HepG2 (cell line): ENCODE results near the gene SPAG9. TPM values are rescaled to one million over a fixed set of nuclear protein-coding genes. Genes with fewer than 3 reads are reported as not detected.

Experiments
- ARNTL ChIP-seq: sonication (generic); formaldehyde crosslinking; IDR thresholded peaks from 2 replicates; pipeline ENCODE4 v1.4.0; 2020; ENCODE audit warnings: mild to moderate bottlenecking, missing genetic modification reagents
- CCDC6 ChIP-seq: sonication (generic); formaldehyde crosslinking; IDR thresholded peaks from 2 replicates; pipeline ENCODE4 v1.8.1; 2022; ENCODE audit warnings: mild to moderate bottlenecking, missing genetic modification reagents, moderate library complexity
- GMEB1 ChIP-seq: sonication (generic); formaldehyde crosslinking; IDR thresholded peaks from 2 replicates; pipeline ENCODE4 v1.5.1; 2020; ENCODE audit warnings: missing genetic modification reagents, mild to moderate bottlenecking, borderline replicate concordance
- GPBP1L1 ChIP-seq: sonication (generic); formaldehyde crosslinking; IDR thresholded peaks from 2 replicates; pipeline ENCODE4 v1.5.0; 2020; ENCODE audit warnings: mild to moderate bottlenecking, missing genetic modification reagents
- KIAA2018 ChIP-seq: sonication (generic); formaldehyde crosslinking; IDR thresholded peaks from 2 replicates; pipeline ENCODE4 v1.5.0; 2020; ENCODE audit warnings: mild to moderate bottlenecking, missing genetic modification reagents, borderline replicate concordance
- REPIN1 ChIP-seq: sonication (generic); formaldehyde crosslinking; IDR thresholded peaks from 2 replicates; pipeline ENCODE4 v1.8.0; 2022; ENCODE audit warnings: missing genetic modification reagents, low read depth, mild to moderate bottlenecking, borderline replicate concordance
- REST ChIP-seq, 2 experiments: IDR thresholded peaks; 2 replicates each; pipeline ENCODE4 v1.6.1; 2011 to 2012; ENCODE audit warnings: low read length in 2 of 2, borderline replicate concordance in 1 of 2, low read depth in 1 of 2, mild to moderate bottlenecking in 1 of 2, moderate library complexity in 1 of 2
- TIGD3 ChIP-seq: sonication (generic); formaldehyde crosslinking; IDR thresholded peaks from 2 replicates; pipeline ENCODE4 v1.5.1; 2020; ENCODE audit warnings: mild to moderate bottlenecking, missing genetic modification reagents, borderline replicate concordance
- ZKSCAN1 ChIP-seq: fragments of 150-350 bp; IDR thresholded peaks from 2 replicates; pipeline ENCODE4 v1.6.1; 2014; ENCODE audit warnings: low read length
- ZNF841 ChIP-seq: sonication (generic); formaldehyde crosslinking; IDR thresholded peaks from 2 replicates; pipeline ENCODE4 v1.8.1; 2023; ENCODE audit warnings: missing genetic modification reagents, borderline replicate concordance
- polyA plus RNA-seq, 8 experiments: library from polyadenylated mRNA; depleted of rRNA in 3 of 8; stranded (reverse) in 7 of 8; unstranded in 1 of 8; fragments of >200 nt; fragmentation: Illumina TruSeq in 4 of 8; extraction: Trizol in 4 of 8; gene quantifications; 2 replicates each; pipeline versions ENCODE4 v1.2.1 to v1.2.3, GENCODE V29; 2011 to 2016; ENCODE audit warnings: low read depth in 4 of 8, missing spikeins in 1 of 8, mixed read lengths in 1 of 8; ENCODE audit not compliant: insufficient read depth in 1 of 8
- total RNA-seq, 5 experiments: library from RNA; depleted of rRNA; stranded (reverse); fragments of >200 nt; fragmentation: Illumina TruSeq; extraction: Trizol; gene quantifications; 2 replicates each; pipeline ENCODE4 v1.2.3, GENCODE V29; 2016; ENCODE audit warnings: low read depth in 1 of 5

Gene SPAG9
- total and polyA plus RNA-seq, 2 of the 13 experiments (the other 11 are each of a cell fraction or from before 2014, with no cell fraction given): 43.2 to 78.6 TPM

- TF ChIP-seq KIAA2018 (CRISPR knock-in tag) (no peak), GPBP1L1 (CRISPR knock-in tag) (no peak), REPIN1 (CRISPR knock-in tag) (no peak), REST (IDR thresholded peaks at IDR 0.05; ENCODE audit: borderline replicate concordance in 1 of 2, low read depth in 1 of 2, low read length in 2 of 2) (no peak), ARNTL (peak; percentile 82), GMEB1 (no peak), ZNF841 (CRISPR knock-in tag) (no peak), ZKSCAN1 (peak; percentile 92), CCDC6 (CRISPR knock-in tag) (no peak; the same call in 1 of the 2 replicates), TIGD3 (CRISPR knock-in tag) (no peak)
These were observed 1.2 kb upstream of the SPAG9 start (continued) for GRCh38 chr17:51121620-51122472.
